ENCODE measurements around the gene PUSL1. TPM values are rescaled to one million over a fixed set of nuclear protein-coding genes. Genes with fewer than 3 reads are reported as not detected.

The PUSL1 gene
- polyA plus RNA-seq, 1 donor (not counting 4 experiments of a cell fraction or from before 2014, with no cell fraction given): 11.4 TPM

- Histone ChIP-seq H3K27ac (ENCODE audit: control insufficient read depth, insufficient read depth, low read length) (no peak overlapping the region), H3K4me1 (ENCODE audit: control insufficient read depth, extremely low read depth, insufficient read depth, low read length) (peaks cover 32% of the 10 kb centered on the region), H3K27me3 (ENCODE audit: control insufficient read depth, extremely low read depth, insufficient read depth, low read length) (peaks cover 11% of the 10 kb centered on the region), H3K36me3 (ENCODE audit: control insufficient read depth in 2 of 2, extremely low read depth in 1 of 2, insufficient read depth in 2 of 2, low read length in 2 of 2) (peaks cover 8 to 11% of the 10 kb centered on the region in 2 experiments), H3K9me1 (ENCODE audit: control insufficient read depth, extremely low read depth, insufficient read depth, low read length) (no peaks in the 10 kb centered on the region), H3K9ac (ENCODE audit: control insufficient read depth, extremely low read depth, insufficient read depth, low read length) (peak overlapping the region; percentile 22), H3K4me3 (ENCODE audit: control insufficient read depth in 2 of 3, extremely low read depth in 1 of 3, insufficient read depth in 2 of 3, low read depth in 1 of 3, low read length in 3 of 3) (no peak overlapping the region), H3K4me2 (ENCODE audit: control insufficient read depth, extremely low read depth, insufficient read depth, low read depth, low read length) (peak overlapping the region; percentile 37), H2AFZ (ENCODE audit: control insufficient read depth, low read length) (no peak overlapping the region), H3K79me2 (ENCODE audit: control insufficient read depth, insufficient read depth, low read length) (no peaks in the 10 kb centered on the region), H3K9me3 (ENCODE audit: control insufficient read depth, low read depth, low read length) (peaks cover 4% of the 10 kb centered on the region), H4K20me1 (ENCODE audit: control insufficient read depth, extremely low read depth, insufficient read depth, low read length) (peaks cover 29% of the 10 kb centered on the region)
- dilution Hi-C loops (cut with MboI; ENCODE audit: extremely low pct_ligation_motif_present, low sequenced_read_pairs): no loop called here
- FAIRE-seq (no peak), DNase-seq (ENCODE audit: low read depth, low spot score) (no peak)
- no peak for TF ChIP-seq EZH2 (IDR thresholded peaks at IDR 0.05; ENCODE audit: low read length)
- TF ChIP-seq, protein P1, sequence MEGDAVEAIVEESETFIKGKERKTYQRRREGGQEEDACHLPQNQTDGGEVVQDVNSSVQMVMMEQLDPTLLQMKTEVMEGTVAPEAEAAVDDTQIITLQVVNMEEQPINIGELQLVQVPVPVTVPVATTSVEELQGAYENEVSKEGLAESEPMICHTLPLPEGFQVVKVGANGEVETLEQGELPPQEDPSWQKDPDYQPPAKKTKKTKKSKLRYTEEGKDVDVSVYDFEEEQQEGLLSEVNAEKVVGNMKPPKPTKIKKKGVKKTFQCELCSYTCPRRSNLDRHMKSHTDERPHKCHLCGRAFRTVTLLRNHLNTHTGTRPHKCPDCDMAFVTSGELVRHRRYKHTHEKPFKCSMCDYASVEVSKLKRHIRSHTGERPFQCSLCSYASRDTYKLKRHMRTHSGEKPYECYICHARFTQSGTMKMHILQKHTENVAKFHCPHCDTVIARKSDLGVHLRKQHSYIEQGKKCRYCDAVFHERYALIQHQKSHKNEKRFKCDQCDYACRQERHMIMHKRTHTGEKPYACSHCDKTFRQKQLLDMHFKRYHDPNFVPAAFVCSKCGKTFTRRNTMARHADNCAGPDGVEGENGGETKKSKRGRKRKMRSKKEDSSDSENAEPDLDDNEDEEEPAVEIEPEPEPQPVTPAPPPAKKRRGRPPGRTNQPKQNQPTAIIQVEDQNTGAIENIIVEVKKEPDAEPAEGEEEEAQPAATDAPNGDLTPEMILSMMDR (optimal IDR thresholded peaks at IDR 0.05 in 1 of 3, IDR thresholded peaks at IDR 0.05 in 1 of 3, conservative IDR thresholded peaks at IDR 0.05 in 1 of 3; ENCODE audit: extremely low read depth in 1 of 3, insufficient read depth in 2 of 3, low read length in 3 of 3): no peak
Observed at GRCh38 chr1:1332774-1333480, 24.5 kb downstream of the PUSL1 start.

DNA sequence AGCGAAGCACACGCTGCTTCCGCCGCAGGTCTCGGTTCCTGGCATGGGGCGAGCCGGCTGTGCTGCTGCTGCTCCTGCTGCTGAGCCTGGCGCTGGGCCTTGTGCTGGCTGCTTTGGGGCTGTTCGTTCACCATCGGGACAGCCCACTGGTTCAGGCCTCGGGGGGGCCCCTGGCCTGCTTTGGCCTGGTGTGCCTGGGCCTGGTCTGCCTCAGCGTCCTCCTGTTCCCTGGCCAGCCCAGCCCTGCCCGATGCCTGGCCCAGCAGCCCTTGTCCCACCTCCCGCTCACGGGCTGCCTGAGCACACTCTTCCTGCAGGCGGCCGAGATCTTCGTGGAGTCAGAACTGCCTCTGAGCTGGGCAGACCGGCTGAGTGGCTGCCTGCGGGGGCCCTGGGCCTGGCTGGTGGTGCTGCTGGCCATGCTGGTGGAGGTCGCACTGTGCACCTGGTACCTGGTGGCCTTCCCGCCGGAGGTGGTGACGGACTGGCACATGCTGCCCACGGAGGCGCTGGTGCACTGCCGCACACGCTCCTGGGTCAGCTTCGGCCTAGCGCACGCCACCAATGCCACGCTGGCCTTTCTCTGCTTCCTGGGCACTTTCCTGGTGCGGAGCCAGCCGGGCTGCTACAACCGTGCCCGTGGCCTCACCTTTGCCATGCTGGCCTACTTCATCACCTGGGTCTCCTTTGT, 25.3 kb downstream of the PUSL1 start:
- FAIRE-seq (no peak), DNase-seq (ENCODE audit: low read depth, low spot score) (no peak)
- peaks cover 7 to 11% of the 10 kb centered on the region in 2 experiments for H3K36me3 ChIP-seq (ENCODE audit: control insufficient read depth in 2 of 2, extremely low read depth in 1 of 2, insufficient read depth in 2 of 2, low read length in 2 of 2)
- H3K4me2 ChIP-seq (ENCODE audit: control insufficient read depth, extremely low read depth, insufficient read depth, low read depth, low read length): no peak overlapping the region
- peaks cover 29% of the 10 kb centered on the region for H4K20me1 ChIP-seq (ENCODE audit: control insufficient read depth, extremely low read depth, insufficient read depth, low read length)
- dilution Hi-C loops (cut with MboI; ENCODE audit: extremely low pct_ligation_motif_present, low sequenced_read_pairs): no loop called here
- TF ChIP-seq, protein P1 (optimal IDR thresholded peaks at IDR 0.05 in 1 of 3, IDR thresholded peaks at IDR 0.05 in 1 of 3, conservative IDR thresholded peaks at IDR 0.05 in 1 of 3; ENCODE audit: extremely low read depth in 1 of 3, insufficient read depth in 2 of 3, low read length in 3 of 3): no peak
- TF ChIP-seq EZH2 (IDR thresholded peaks at IDR 0.05; ENCODE audit: low read length): no peak
- no peaks in the 10 kb centered on the region for H3K9me1 ChIP-seq (ENCODE audit: control insufficient read depth, extremely low read depth, insufficient read depth, low read length)
- peaks cover 4% of the 10 kb centered on the region for H3K9me3 ChIP-seq (ENCODE audit: control insufficient read depth, low read depth, low read length)
- no peak overlapping the region for H2AFZ ChIP-seq (ENCODE audit: control insufficient read depth, low read length)
- H3K27ac ChIP-seq (ENCODE audit: control insufficient read depth, insufficient read depth, low read length): no peak overlapping the region
- H3K4me3 ChIP-seq (ENCODE audit: control insufficient read depth in 2 of 3, extremely low read depth in 1 of 3, insufficient read depth in 2 of 3, low read depth in 1 of 3, low read length in 3 of 3): no peak overlapping the region
- H3K27me3 ChIP-seq (ENCODE audit: control insufficient read depth, extremely low read depth, insufficient read depth, low read length): peaks cover 11% of the 10 kb centered on the region
- H3K4me1 ChIP-seq (ENCODE audit: control insufficient read depth, extremely low read depth, insufficient read depth, low read length): peaks cover 32% of the 10 kb centered on the region
- H3K9ac ChIP-seq (ENCODE audit: control insufficient read depth, extremely low read depth, insufficient read depth, low read length): peak overlapping the region; percentile 25
- H3K79me2 ChIP-seq (ENCODE audit: control insufficient read depth, insufficient read depth, low read length): no peaks in the 10 kb centered on the region

All from keratinocyte (primary cell).